B cell (primary cell): ENCODE data around the gene FUOM. TPM values are rescaled to one million over a fixed set of nuclear protein-coding genes. Genes with fewer than 3 reads are reported as not detected.

Experiments
- ATAC-seq: fragments of 200-7000 bp; cut with Tn5 transposase; one replicate; pipeline ENCODE4 v1.10.0; 2021; ENCODE audit warnings: low read depth, mild to moderate bottlenecking, moderate number of reproducible peaks, moderate library complexity
- CTCF ChIA-PET: fragments of 350-600 bp; sonication (Branson Sonifier 250); formaldehyde crosslinking; loops from one replicate; lab custom pipeline; 2021; ENCODE audit warnings: antibody characterized with exemption, inconsistent platforms; lab: Charles Lee
- POLR2A ChIA-PET: fragments of 350-600 bp; sonication (Branson Sonifier 250); formaldehyde crosslinking; loops from one replicate; lab custom pipeline; 2021; ENCODE audit warnings: antibody characterized with exemption; lab: Charles Lee
- DNase-seq: peaks from one replicate; pipeline ENCODE4 v3.0.0; 2013
- H2AFZ ChIP-seq: 2 replicates; pipeline ENCODE4 v1.6.1; 2012; ENCODE audit warnings: mild to moderate bottlenecking, low read depth, low read length; ENCODE audit not compliant: insufficient read depth, poor library complexity, severe bottlenecking
- H3K27ac ChIP-seq, 2 donors: 1 replicate in 1 of 2; 2 replicates in 1 of 2; pipeline ENCODE4 v1.5.1; 2012 to 2013; ENCODE audit warnings: low read length in 2 of 2, mild to moderate bottlenecking in 2 of 2, moderate library complexity in 1 of 2
- H3K27me3 ChIP-seq, 4 experiments: fragments of 200-600 bp in 1 of 4; sonication (generic) in 1 of 4; replicated peaks in 1 of 4; 1 replicate in 2 of 4; 2 replicates in 2 of 4; pipeline versions ENCODE4 v1.6.1 to v1.7.0; 2013 to 2016; ENCODE audit warnings: low read length in 3 of 4, mild to moderate bottlenecking in 2 of 4, mixed read lengths in 1 of 4, moderate library complexity in 1 of 4; ENCODE audit not compliant: insufficient read depth in 4 of 4, control insufficient read depth in 3 of 4; ENCODE audit errors: control extremely low read depth in 1 of 4
- H3K36me3 ChIP-seq, 2 experiments: replicated peaks in 1 of 2; 1 replicate in 1 of 2; 2 replicates in 1 of 2; pipeline versions ENCODE4 v1.6.1 to v1.7.1; 2013; ENCODE audit warnings: low read length in 1 of 2; ENCODE audit not compliant: insufficient read depth in 2 of 2, control insufficient read depth in 1 of 2; ENCODE audit errors: control extremely low read depth in 1 of 2, extremely low read depth in 1 of 2
- H3K4me1 ChIP-seq, 2 donors: fragments of 200-600 bp in 1 of 2; sonication (generic) in 1 of 2; 1 replicate in 1 of 2; 2 replicates in 1 of 2; pipeline versions ENCODE4 v1.5.1 to v1.6.1; 2013 to 2017; ENCODE audit warnings: low read length in 2 of 2; ENCODE audit not compliant: control insufficient read depth in 2 of 2, insufficient read depth in 2 of 2
- H3K4me2 ChIP-seq: replicated peaks from 2 replicates; pipeline ENCODE3; 2012; ENCODE audit warnings: mild to moderate bottlenecking, low read depth, low read length; ENCODE audit not compliant: poor library complexity, severe bottlenecking
- H3K4me3 ChIP-seq, 5 experiments: fragments of 200-600 bp in 1 of 5; sonication (generic) in 1 of 5; 1 replicate in 3 of 5; 2 replicates in 2 of 5; pipeline versions ENCODE4 v1.5.1 to v1.7.0; 2011 to 2016; ENCODE audit warnings: low read length in 4 of 5, mild to moderate bottlenecking in 4 of 5, low read depth in 2 of 5, control low read depth in 1 of 5, moderate library complexity in 1 of 5; ENCODE audit not compliant: insufficient read depth in 1 of 5; ENCODE audit errors: control extremely low read depth in 1 of 5, extremely low read depth in 1 of 5
- H3K79me2 ChIP-seq: fragments of 200-600 bp; sonication (generic); one replicate; pipeline ENCODE4 v1.6.0; 2016; ENCODE audit warnings: low read length; ENCODE audit not compliant: control insufficient read depth, insufficient read depth
- H3K9ac ChIP-seq: fragments of 200-600 bp; sonication (generic); 2 replicates; pipeline ENCODE4 v1.6.1; 2017; ENCODE audit warnings: mild to moderate bottlenecking, low read length, moderate library complexity
- H3K9me3 ChIP-seq, 3 donors: one replicate each; pipeline versions ENCODE4 v1.6.1 to v1.7.1; 2013; ENCODE audit warnings: low read length in 2 of 3; ENCODE audit not compliant: control insufficient read depth in 2 of 3, insufficient read depth in 1 of 3; ENCODE audit errors: control extremely low read depth in 1 of 3
- H4K20me1 ChIP-seq: 2 replicates; pipeline ENCODE4 v1.6.0; 2012; ENCODE audit warnings: mild to moderate bottlenecking, low read length; ENCODE audit not compliant: insufficient read depth, control insufficient read depth, poor library complexity, severe bottlenecking
- H3K27ac Mint-ChIP-seq: one replicate; pipeline ENCODE4 v1.8.0; 2021; ENCODE audit warnings: mixed read lengths
- H3K27me3 Mint-ChIP-seq: one replicate; pipeline ENCODE4 v1.8.0; 2021; ENCODE audit warnings: mixed read lengths
- H3K4me1 Mint-ChIP-seq: one replicate; pipeline ENCODE4 v1.8.0; 2021; ENCODE audit warnings: mixed read lengths
- H3K4me3 Mint-ChIP-seq: one replicate; pipeline ENCODE4 v1.8.0; 2021; ENCODE audit warnings: mixed read lengths
- H3K9me3 Mint-ChIP-seq: one replicate; pipeline ENCODE4 v1.8.0; 2022; ENCODE audit warnings: mixed read lengths; ENCODE audit not compliant: insufficient read depth
- EZH2 ChIP-seq: IDR thresholded peaks from 2 replicates; pipeline ENCODE4 v1.6.1; 2012; ENCODE audit warnings: borderline replicate concordance, low read depth, mild to moderate bottlenecking, moderate library complexity, low read length; ENCODE audit not compliant: insufficient read depth, poor library complexity, severe bottlenecking
- WGBS: methylation state at CpG from one replicate; pipeline ENCODE4 v1.1.5; 2013; ENCODE audit warnings: missing lambda C conversion rate; ENCODE audit not compliant: insufficient coverage; 5-methylcytosine and 5-hydroxymethylcytosine counted together
- intact Hi-C: fragments of 100-400 bp; cut with micrococcal nuclease; formaldehyde crosslinking; loops from one replicate; pipeline ENCODE4 v1.10.0; 2022
- polyA plus RNA-seq: library from polyadenylated mRNA; depleted of rRNA; stranded (reverse); fragments of >200 nt; gene quantifications from 2 replicates; pipeline ENCODE4 v1.2.3, GENCODE V29; 2012
- total RNA-seq, 2 donors: library from RNA; stranded (reverse); fragments of 120-200 nt in 1 of 2; gene quantifications; 1 replicate in 1 of 2; 2 replicates in 1 of 2; pipeline versions ENCODE4 v1.2.3 to v1.2.4, GENCODE V29; 2013 to 2022
- TF ChIP-seq, protein P1 (sequence below): fragments of 200-600 bp; IDR thresholded peaks from one replicate; pipeline ENCODE4 v1.8.0; 2022; ENCODE audit warnings: antibody characterized with exemption, mild to moderate bottlenecking

FUOM gene
- total and polyA plus RNA-seq, 2 donors (not counting 1 experiment from before 2014, with no cell fraction given) = 23.8 to 30.7 TPM

DNA sequence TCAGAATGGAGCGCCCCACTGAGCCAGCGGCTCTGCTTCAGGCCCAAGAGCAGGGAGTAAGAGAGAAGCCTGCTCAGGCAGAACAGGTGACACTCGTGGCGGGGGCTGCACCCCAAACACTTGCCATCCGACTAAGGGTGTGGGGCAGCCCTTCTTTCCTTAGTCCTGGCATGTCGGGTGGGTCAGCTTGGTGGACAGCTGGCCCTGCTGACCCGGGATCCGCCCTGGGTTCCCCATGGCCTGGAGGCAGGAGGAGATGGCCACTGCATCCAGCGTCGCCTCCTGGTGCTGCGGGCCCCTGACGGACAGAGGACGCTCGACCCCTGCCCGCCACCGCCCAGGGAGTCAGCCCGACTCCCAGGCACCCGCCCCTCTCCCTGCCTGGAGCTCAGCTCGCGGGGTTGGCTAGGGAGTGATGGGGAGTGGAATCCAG is 20.0 kb upstream of the FUOM start:
- intact Hi-C loops = no loop called here
- DNase-seq (no peak), ATAC-seq (no peak)
- H3K9me3 ChIP-seq = peaks cover 0 to 3% (median 0%) of the 10 kb centered on the region in 3 donors
- peaks cover 22% of the 10 kb centered on the region for H4K20me1 ChIP-seq
- 40% methylated on average over 20 of the region's 20 CpGs for WGBS
- H3K79me2 ChIP-seq = peaks cover 27% of the 10 kb centered on the region
- Mint-ChIP-seq H3K4me3 (peak overlapping the region; percentile 91), H3K9me3 (no peaks in the 10 kb centered on the region), H3K4me1 (peaks cover 42% of the 10 kb centered on the region), H3K27ac (peak overlapping the region; percentile 91), H3K27me3 (no peaks in the 10 kb centered on the region)
- no peak overlapping the region for H3K27ac ChIP-seq
- H3K4me2 ChIP-seq = peak overlapping the region; percentile 85
- POLR2A ChIA-PET = interaction anchor here (1.3 kb wide), 1 partner anchor 12 kb away, joined by 4 read pairs; no protein-coding TSS in a partner anchor
- H3K36me3 ChIP-seq = peaks cover 0 to 15% of the 10 kb centered on the region in 2 experiments
- peaks cover 34 to 44% of the 10 kb centered on the region in 2 donors for H3K4me1 ChIP-seq
- TF ChIP-seq, protein P1, sequence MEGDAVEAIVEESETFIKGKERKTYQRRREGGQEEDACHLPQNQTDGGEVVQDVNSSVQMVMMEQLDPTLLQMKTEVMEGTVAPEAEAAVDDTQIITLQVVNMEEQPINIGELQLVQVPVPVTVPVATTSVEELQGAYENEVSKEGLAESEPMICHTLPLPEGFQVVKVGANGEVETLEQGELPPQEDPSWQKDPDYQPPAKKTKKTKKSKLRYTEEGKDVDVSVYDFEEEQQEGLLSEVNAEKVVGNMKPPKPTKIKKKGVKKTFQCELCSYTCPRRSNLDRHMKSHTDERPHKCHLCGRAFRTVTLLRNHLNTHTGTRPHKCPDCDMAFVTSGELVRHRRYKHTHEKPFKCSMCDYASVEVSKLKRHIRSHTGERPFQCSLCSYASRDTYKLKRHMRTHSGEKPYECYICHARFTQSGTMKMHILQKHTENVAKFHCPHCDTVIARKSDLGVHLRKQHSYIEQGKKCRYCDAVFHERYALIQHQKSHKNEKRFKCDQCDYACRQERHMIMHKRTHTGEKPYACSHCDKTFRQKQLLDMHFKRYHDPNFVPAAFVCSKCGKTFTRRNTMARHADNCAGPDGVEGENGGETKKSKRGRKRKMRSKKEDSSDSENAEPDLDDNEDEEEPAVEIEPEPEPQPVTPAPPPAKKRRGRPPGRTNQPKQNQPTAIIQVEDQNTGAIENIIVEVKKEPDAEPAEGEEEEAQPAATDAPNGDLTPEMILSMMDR = no peak
- TF ChIP-seq EZH2 = no peak
- CTCF ChIA-PET = interaction anchor here (1.4 to 1.9 kb wide), 2 partner anchors 13 to 17 kb away, joined by 4 to 7 read pairs; no protein-coding TSS in a partner anchor
- H3K9ac ChIP-seq = peak overlapping the region; percentile 74
- H3K27me3 ChIP-seq = no peaks in the 10 kb centered on the region
- H3K4me3 ChIP-seq = peak overlapping the region in 4 of 5 experiments; percentile 75 to 88 (median 81)
- peak overlapping the region; percentile 93 for H2AFZ ChIP-seq
